Tibial nerve (tissue), 4 donors: ENCODE data around the gene DIABLO. TPM values are rescaled to one million over a fixed set of nuclear protein-coding genes. Genes with fewer than 3 reads are reported as not detected.
A peak's percentile ranks its signal among the peaks of the same experiment; 100 is the strongest.
"Not testable (repeated sequence)": the region's sequence is repeated elsewhere in the genome, so short reads cannot be mapped to it uniquely, and the experiment has no call there.

Source experiments
- DNase-seq, 2 donors: peaks; one replicate each; pipeline ENCODE4 v3.0.0-alpha.2; 2019; ENCODE audit warnings: low spot score in 2 of 2
- H3K27ac ChIP-seq, 4 donors: fragments of 200-600 bp; sonication (generic) in 3 of 4; one replicate each; pipeline ENCODE4 v1.5.1; 2017 to 2019; ENCODE audit warnings: mild to moderate bottlenecking in 1 of 4
- H3K27me3 ChIP-seq, 2 donors: fragments of 200-600 bp; sonication (generic) in 1 of 2; one replicate each; pipeline versions ENCODE4 v1.5.1 to v1.6.0; 2017 to 2019
- H3K36me3 ChIP-seq, 3 donors: fragments of 200-600 bp; sonication (generic); one replicate each; pipeline ENCODE4 v1.5.1; 2018 to 2019
- H3K4me1 ChIP-seq, 4 donors: fragments of 200-600 bp; sonication (generic) in 3 of 4; one replicate each; pipeline ENCODE4 v1.5.1; 2017 to 2019
- H3K4me3 ChIP-seq, 4 donors: fragments of 200-600 bp; sonication (generic) in 3 of 4; one replicate each; pipeline ENCODE4 v1.5.1; 2017 to 2019; ENCODE audit warnings: mild to moderate bottlenecking in 1 of 4, moderate library complexity in 1 of 4
- H3K9me3 ChIP-seq, 4 donors: fragments of 200-600 bp; sonication (generic) in 3 of 4; one replicate each; pipeline ENCODE4 v1.5.1; 2017 to 2019
- CTCF ChIP-seq, 5 experiments: fragments of 200-600 bp in 3 of 5; fragments of 450-650 bp in 2 of 5; sonication (generic) in 3 of 5; IDR thresholded peaks; one replicate each; pipeline ENCODE4 v1.5.1; 2016 to 2019; ENCODE audit warnings: antibody characterized with exemption in 5 of 5, mild to moderate bottlenecking in 3 of 5, moderate library complexity in 2 of 5
- EP300 ChIP-seq, 2 donors: sonication (generic); formaldehyde crosslinking; IDR thresholded peaks; one replicate each; pipeline ENCODE4 v1.6.1; 2017; ENCODE audit warnings: antibody characterized with exemption in 2 of 2, mild to moderate bottlenecking in 1 of 2
- POLR2A ChIP-seq, 2 donors: fragments of 450-650 bp; IDR thresholded peaks; one replicate each; pipeline ENCODE4 v1.6.1; 2017; ENCODE audit warnings: antibody characterized with exemption in 2 of 2, mild to moderate bottlenecking in 2 of 2, moderate library complexity in 2 of 2
- WGBS, 2 donors: methylation state at CpG; one replicate each; pipeline ENCODE4 v1.1.5; 2018; 5-methylcytosine and 5-hydroxymethylcytosine counted together
- total RNA-seq, 4 donors: library from RNA; depleted of rRNA; stranded (reverse); fragments of >200 nt; gene quantifications; one replicate each; pipeline ENCODE4 v1.1.0, GENCODE V29; 2016

The DIABLO gene
- total RNA-seq, 4 donors from 2014 or later = 40.8 to 52.5 (median 42.5) TPM

- Histone ChIP-seq H3K4me1 (peaks cover 0 to 11% (median 4%) of the 10 kb centered on the region in 4 donors), H3K36me3 (no peaks in the 10 kb centered on the region), H3K4me3 (peak overlapping the region in 2 of 4 donors; percentile 44 to 54), H3K27ac (no peak overlapping the region), H3K27me3 (peaks cover 0 to 29% of the 10 kb centered on the region in 2 donors), H3K9me3 (no peaks in the 10 kb centered on the region)
- TF ChIP-seq POLR2A (IDR thresholded peaks at IDR 0.05) (no peak), CTCF (IDR thresholded peaks at IDR 0.05) (no peak), EP300 (IDR thresholded peaks at IDR 0.05) (no peak)
- DNase-seq = no peak
- 69 to 76% methylated on average over 10 of the region's 10 CpGs for WGBS, 2 donors
Measured at GRCh38 chr12:122183588-122183940, 42.3 kb downstream of the DIABLO start.

- Histone ChIP-seq H3K27me3 (peaks cover 0 to 29% of the 10 kb centered on the region in 2 donors), H3K27ac (no peak within 1 kb of the TSS), H3K4me1 (peaks cover 0 to 11% (median 4%) of the 10 kb centered on the region in 4 donors), H3K36me3 (no peaks in the 10 kb centered on the region), H3K9me3 (no peaks in the 10 kb centered on the region), H3K4me3 (peak within 1 kb of the TSS; percentile 27 to 54 (median 36))
- TF ChIP-seq EP300 (IDR thresholded peaks at IDR 0.05) (no peak), CTCF (IDR thresholded peaks at IDR 0.05) (no peak), POLR2A (IDR thresholded peaks at IDR 0.05) (no peak)
- no peak for DNase-seq
- WGBS, 2 donors = 4 to 28% methylated on average over 4 to 62 of the region's 63 CpGs
Measured at GRCh38 chr12:122182887-122183587, 42.8 kb downstream of the DIABLO start, which contains the start of gene LRRC43. LRRC43 (plus strand) TSS chr12:122183123; CDS start chr12:122183145, 22 bp downstream.

GRCh38 chr12:122176473-122176872, 49.4 kb downstream of the DIABLO start:
- H3K4me1 ChIP-seq, H3K27me3 ChIP-seq, DNase-seq, H3K27ac ChIP-seq, H3K9me3 ChIP-seq, H3K36me3 ChIP-seq, H3K4me3 ChIP-seq: not testable (repeated sequence)
- 87 to 91% methylated on average over 4 of the region's 4 CpGs for WGBS, 2 donors

- no peaks in the 10 kb centered on the region for H3K9me3 ChIP-seq
- H3K27ac ChIP-seq = no peak within 1 kb of the TSS
- H3K4me1 ChIP-seq = no peaks in the 10 kb centered on the region
- no peak for DNase-seq
- TF ChIP-seq CTCF (IDR thresholded peaks at IDR 0.05) (no peak), EP300 (IDR thresholded peaks at IDR 0.05) (no peak), POLR2A (IDR thresholded peaks at IDR 0.05) (no peak)
- no peaks in the 10 kb centered on the region for H3K36me3 ChIP-seq
- H3K4me3 ChIP-seq = no peak within 1 kb of the TSS
- WGBS, 2 donors = 90 to 91% methylated on average over 17 of the region's 17 CpGs
- no peaks in the 10 kb centered on the region for H3K27me3 ChIP-seq
Measured at GRCh38 chr12:122174155-122174845, 51.6 kb downstream of the DIABLO start, which contains the start of gene IL31. IL31 (minus strand) TSS chr12:122174221; CDS start chr12:122174172, 49 bp downstream.

GRCh38 chr12:122172262-122172939, 53.5 kb downstream of the DIABLO start:
- 74 to 79% methylated on average over 17 of the region's 17 CpGs for WGBS, 2 donors
- Histone ChIP-seq H3K4me1 (no peaks in the 10 kb centered on the region), H3K4me3 (no peak overlapping the region), H3K9me3 (no peaks in the 10 kb centered on the region), H3K36me3 (no peaks in the 10 kb centered on the region), H3K27ac (no peak overlapping the region), H3K27me3 (no peaks in the 10 kb centered on the region)
- DNase-seq = no peak
- TF ChIP-seq EP300 (IDR thresholded peaks at IDR 0.05) (no peak), POLR2A (IDR thresholded peaks at IDR 0.05) (no peak), CTCF (IDR thresholded peaks at IDR 0.05) (no peak)
